Measurements from ENCODE around the gene SUPT3H.

SUPT3H gene

DNA sequence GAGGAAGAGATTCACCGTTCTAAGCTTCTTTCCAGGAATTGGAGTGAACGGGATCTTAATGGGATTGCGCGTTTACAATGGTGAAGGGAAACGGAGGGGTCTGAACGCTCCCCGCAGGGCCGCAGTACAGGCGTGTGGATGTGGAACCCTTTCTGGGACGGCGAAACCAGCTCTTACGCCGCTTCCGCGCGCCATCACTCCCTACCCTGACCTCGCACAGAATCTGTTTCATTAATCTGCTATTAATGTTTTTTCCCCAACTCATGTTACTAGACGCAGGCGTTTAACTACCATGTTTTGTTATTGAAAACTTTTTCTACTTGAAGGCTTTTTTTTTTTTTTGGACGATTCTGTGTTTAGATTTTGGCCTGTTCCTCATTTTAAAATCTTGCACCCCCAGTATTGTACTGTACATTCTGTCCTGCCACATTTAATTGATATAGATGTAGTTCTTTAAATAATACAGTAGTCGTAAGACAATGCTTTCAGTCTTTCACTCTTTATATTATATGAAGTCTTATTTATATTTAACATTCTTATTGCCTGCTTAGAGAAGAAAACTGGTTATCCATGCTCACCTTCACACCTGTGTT, 696 bp upstream of the SUPT3H start:
- no peak for DNase-seq
- Histone ChIP-seq H3K27me3 (ENCODE audit: insufficient read depth, low read depth, severe bottlenecking) (no peaks in the 10 kb centered on the region), H3K9me3 (ENCODE audit: severe bottlenecking) (no peaks in the 10 kb centered on the region), H3K4me3 (ENCODE audit: low read depth, low read length) (peak overlapping the region; percentile 97), H3K27ac (peak overlapping the region; percentile 95), H3K36me3 (no peaks in the 10 kb centered on the region)
- TF ChIP-seq, protein P1, sequence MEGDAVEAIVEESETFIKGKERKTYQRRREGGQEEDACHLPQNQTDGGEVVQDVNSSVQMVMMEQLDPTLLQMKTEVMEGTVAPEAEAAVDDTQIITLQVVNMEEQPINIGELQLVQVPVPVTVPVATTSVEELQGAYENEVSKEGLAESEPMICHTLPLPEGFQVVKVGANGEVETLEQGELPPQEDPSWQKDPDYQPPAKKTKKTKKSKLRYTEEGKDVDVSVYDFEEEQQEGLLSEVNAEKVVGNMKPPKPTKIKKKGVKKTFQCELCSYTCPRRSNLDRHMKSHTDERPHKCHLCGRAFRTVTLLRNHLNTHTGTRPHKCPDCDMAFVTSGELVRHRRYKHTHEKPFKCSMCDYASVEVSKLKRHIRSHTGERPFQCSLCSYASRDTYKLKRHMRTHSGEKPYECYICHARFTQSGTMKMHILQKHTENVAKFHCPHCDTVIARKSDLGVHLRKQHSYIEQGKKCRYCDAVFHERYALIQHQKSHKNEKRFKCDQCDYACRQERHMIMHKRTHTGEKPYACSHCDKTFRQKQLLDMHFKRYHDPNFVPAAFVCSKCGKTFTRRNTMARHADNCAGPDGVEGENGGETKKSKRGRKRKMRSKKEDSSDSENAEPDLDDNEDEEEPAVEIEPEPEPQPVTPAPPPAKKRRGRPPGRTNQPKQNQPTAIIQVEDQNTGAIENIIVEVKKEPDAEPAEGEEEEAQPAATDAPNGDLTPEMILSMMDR (IDR thresholded peaks at IDR 0.05; ENCODE audit: low read depth, low read length) = no peak

DNA sequence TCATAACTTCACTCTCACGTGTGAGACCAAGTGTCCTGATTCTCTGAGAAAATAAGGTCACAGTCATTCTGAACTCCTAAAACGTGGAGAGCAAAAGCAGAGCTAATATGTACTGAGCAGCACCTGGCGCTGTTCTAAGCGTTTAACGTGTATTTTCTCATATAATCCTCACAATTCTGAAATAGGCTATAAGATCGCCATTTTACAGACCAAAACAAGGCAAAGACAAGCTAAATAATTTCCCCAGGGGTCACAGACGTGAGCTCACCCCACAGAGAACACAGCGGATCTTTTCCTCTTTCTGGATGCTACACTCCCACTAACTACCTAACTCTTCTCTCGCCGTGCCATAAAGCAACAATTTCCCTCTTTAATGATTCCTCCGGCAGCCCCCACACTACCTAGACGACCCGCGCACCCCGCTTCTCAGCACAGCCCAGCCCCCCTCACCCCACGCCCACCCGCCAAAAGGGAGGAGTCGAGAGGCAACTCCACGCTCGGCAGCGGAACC, 636 bp downstream of the SUPT3H start:
- DNase-seq = no peak

DNA sequence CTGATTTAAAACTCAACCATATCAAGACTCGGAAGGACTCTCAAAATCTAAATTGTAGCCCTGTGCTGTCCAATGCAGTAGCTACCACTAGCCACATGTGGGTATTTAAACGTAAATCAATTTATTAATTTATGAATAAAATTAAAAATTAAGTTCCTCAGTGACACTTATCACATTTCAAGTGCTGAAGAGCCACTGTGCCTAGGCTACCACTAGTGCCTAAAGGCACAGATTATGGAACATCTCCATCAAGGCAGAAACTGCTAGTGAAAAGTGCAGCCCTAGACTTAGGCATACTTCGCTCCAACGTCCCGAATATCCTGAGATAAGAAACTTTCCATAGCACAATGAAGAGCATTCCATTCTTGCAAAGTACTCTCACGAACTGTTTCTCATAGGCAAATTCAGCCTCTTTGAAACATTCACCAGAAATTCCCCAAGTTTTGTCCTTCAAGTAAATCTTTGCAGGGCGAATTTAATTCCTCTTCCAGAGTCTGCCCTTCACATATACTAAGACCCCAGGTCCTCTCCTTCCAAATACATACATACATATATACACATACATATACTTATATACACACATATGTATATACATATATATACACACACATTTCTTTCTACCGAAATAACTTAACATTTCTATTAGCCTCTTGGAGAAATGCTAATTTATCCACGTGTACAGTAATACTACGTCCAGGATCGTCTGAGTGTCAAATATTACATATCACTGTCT, 1.3 kb downstream of the SUPT3H start:
- Histone ChIP-seq H3K27ac (peak overlapping the region; percentile 95), H3K27me3 (ENCODE audit: insufficient read depth, low read depth, severe bottlenecking) (no peaks in the 10 kb centered on the region), H3K4me3 (ENCODE audit: low read depth, low read length) (peak overlapping the region; percentile 97), H3K9me3 (ENCODE audit: severe bottlenecking) (no peaks in the 10 kb centered on the region), H3K36me3 (no peaks in the 10 kb centered on the region)
- TF ChIP-seq, protein P1 (IDR thresholded peaks at IDR 0.05; ENCODE audit: low read depth, low read length) = no peak
- DNase-seq = no peak

More for the DNA sequence above, 636 bp downstream of the SUPT3H start:
- peak overlapping the region; percentile 95 for H3K27ac ChIP-seq
- H3K4me3 ChIP-seq (ENCODE audit: low read depth, low read length) = peak overlapping the region; percentile 97
- TF ChIP-seq, protein P1 (IDR thresholded peaks at IDR 0.05; ENCODE audit: low read depth, low read length) = no peak
- H3K27me3 ChIP-seq (ENCODE audit: insufficient read depth, low read depth, severe bottlenecking) = no peaks in the 10 kb centered on the region
- H3K9me3 ChIP-seq (ENCODE audit: severe bottlenecking) = no peaks in the 10 kb centered on the region
- no peaks in the 10 kb centered on the region for H3K36me3 ChIP-seq

- no peaks in the 10 kb centered on the region for H3K9me3 ChIP-seq (ENCODE audit: severe bottlenecking)
- H3K27me3 ChIP-seq (ENCODE audit: insufficient read depth, low read depth, severe bottlenecking) = no peaks in the 10 kb centered on the region
- no peak overlapping the region for H3K27ac ChIP-seq
- no peak for DNase-seq
- H3K36me3 ChIP-seq = no peaks in the 10 kb centered on the region
- TF ChIP-seq, protein P1 (IDR thresholded peaks at IDR 0.05; ENCODE audit: low read depth, low read length) = no peak
- no peak overlapping the region for H3K4me3 ChIP-seq (ENCODE audit: low read depth, low read length)
These were observed 2.3 kb downstream of the SUPT3H start for GRCh38 chr6:45375449-45375848.

DNA sequence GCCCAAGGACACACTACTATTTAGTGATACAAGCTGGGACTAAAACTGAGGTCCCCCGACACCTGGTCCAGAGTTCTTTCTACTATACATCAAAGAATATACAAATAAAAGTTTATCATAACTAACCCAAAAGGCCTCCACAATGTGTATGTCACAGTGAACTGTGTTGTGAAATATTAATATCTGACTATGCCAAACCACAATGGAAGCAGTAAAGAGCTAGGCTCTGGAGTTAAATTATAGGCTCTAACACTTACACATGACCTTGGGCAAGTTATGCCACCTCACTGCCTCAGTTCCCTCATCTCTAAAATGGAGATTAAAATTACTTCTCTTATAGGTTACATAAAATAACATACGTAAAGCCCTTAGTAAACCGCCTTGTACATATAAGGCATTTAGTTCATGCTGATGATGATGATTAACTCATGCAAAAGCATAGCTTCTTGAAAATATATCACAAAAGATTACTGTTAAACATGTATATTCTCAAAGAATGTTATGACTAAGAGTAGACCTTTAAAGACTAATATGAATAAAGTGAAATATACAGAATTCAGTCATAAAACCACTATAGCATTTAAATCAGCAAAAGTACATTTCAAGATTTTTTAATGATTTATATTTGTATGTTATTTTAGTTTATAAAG, 5.7 kb downstream of the SUPT3H start:
- no peaks in the 10 kb centered on the region for H3K9me3 ChIP-seq (ENCODE audit: severe bottlenecking)
- no peaks in the 10 kb centered on the region; the same call in 1 of the 2 replicates for H3K36me3 ChIP-seq
- no peaks in the 10 kb centered on the region for H3K27me3 ChIP-seq (ENCODE audit: insufficient read depth, low read depth, severe bottlenecking)
- DNase-seq = no peak
- H3K4me3 ChIP-seq (ENCODE audit: low read depth, low read length) = no peak overlapping the region
- H3K27ac ChIP-seq = no peak overlapping the region
- TF ChIP-seq, protein P1 (IDR thresholded peaks at IDR 0.05; ENCODE audit: low read depth, low read length) = no peak

Measured in WERI-Rb-1 (cell line).